Measurements from ENCODE around the gene RABL3.
"Not testable (repeated sequence)": the region's sequence is repeated elsewhere in the genome, so short reads cannot be mapped to it uniquely, and the experiment has no call there.

The RABL3 gene

DNA sequence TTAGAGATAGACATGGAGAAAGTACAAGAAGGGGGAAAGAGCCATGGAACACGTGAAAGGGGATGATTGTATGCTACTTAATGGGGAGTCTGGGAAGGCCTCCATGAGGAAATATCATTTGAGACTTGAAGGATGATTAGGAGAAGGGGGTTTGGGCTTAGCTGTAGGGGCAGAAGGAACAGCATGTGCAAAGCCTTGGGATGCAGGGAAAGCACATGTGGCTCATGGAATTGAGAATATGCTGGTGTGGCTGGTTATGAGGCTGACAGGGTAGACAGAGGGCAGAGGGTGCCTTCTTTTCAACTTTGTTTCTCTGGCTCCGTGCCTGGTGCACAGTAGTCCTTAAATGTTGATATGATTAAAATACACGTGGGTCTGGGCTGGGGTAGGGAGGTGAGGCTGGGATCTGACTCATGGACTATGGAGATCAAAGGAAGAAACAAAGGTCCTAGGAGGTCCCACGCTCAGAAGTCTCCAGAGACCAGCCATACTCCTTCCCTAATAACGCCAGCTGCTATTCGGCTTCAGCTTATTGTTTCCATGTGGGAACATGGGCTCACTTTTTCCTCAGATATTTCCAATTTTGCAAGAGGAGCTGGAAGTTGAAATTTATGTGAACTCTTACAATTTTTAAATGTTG is 1.4 kb upstream of the RABL3 start:
- DNase-seq, result no peak

DNA sequence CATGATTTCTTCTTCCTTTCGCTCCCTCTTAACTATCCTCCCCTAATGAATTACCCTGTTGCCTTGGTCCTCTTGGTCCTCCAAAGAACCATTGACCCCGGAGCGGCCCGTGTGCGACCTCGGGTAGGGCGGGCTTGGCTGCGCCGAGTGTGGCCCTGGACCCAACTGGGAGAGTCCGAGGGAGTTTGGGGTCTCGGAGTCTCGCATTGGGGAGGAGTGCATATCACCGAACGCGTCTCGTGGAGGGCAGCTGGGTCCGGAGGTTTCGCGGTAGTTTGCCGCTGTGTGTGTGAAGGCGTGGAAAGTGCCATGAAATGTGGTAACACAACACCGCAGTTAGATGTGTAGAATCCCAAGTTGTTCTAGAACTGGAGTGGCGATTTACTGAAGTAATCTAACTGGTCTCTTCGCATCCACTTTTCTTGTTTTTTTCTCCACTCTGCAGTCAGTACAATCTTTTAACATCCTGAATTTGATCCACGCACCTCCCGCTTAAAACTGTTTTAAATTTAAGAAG is 591 bp upstream of the RABL3 start:
- peak; percentile 39 for DNase-seq

DNA sequence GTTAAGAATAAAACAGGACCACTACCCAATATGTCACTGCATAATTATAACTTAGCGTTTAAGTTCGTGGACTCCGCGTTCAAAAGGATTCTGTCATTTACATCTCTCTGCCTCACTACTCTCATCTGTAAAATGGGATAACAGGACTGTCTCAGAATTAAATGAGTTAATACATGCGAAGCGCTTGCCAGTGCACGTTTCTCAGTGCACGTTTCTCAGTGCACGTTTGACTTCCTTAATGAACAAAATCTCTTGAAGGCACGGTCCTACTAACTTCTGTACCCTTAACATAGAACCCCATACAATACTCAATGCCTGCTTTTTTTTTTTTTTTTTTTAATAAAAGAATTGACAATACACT is 499 bp downstream of the RABL3 start:
- peak; percentile 23 for DNase-seq

DNA sequence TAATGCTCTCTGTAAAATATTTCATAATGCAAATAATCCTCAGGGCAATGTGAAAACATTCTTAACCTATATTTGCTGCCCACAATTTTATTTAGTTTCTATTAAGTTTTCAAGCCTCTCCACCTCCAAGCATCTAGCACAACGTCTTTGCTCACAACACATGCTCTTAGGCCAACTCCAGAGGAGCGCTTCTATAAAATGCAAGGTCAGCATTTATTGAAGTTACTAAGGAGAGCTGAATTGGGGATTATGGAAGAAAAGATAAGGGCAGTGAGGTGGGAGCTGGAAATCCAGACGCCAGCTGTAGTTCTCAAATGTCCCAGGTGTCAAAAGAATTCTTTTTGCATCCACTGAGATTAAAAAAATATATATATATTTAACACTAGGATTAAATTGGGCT is 996 bp downstream of the RABL3 start:
- DNase-seq, result no peak

DNA sequence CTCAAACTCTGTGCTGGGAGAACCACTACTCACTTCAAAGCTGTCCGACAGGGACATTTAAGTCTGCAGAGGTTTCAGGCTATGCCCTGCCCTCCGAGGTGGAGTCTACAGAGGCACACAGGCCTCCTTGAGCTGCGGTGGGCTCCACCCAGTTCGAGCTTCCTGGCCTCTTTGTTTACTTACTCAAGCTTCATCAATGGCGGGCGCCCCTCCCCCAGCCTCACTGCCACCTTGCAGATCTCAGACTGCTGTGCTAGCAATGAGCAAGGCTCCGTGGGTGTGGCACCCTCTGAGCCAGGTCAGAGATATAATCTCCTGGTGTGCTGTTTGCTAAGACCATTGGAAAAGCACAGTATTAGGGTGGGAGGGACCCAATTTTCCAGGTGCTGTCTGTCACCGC is 4.3 kb downstream of the RABL3 start:
- DNase-seq, result not testable (repeated sequence)

DNA sequence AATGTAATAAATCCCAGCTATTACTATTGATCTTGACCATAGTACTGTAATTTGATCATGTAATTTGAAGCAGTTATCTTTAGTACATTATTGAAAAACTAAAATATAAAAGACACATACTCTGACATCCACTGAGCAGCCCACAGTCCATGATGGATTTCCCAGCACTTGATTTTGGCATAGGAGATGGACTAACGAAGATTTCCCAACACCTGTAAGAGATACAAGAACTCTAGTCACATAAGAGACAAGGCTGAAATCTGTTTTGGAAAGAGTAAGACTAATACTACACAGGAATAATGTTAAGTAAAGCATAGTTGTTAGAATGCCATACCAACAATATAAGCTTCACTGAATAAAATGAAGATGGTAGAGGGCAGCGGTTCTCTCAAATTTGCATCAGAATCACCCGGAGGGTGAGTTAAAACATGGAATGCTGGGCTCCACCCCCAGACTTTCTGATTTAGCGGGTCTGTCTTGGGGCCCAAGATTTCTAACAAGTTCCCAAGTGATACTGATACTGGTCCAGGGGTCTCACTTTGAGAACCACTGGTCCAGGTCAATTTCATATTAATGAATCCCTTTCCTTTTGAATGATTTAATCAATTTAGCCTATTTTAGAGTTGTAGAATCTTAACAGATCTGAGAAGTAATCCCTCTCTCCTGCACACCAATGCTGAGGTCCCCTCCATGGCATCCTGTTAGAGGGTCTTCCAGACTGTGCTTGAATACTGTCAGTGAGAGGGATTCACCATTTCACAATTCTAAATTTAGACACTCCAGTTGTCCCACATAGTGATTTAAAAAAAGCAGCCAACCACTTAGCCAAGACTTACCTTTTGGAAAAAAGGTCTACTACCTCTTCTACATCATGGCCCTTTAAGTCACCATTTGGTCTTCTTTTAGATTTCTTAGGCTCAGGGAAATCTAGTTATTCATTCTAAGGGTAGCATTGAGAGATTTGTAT is 11.5 kb downstream of the RABL3 start:
- DNase-seq, result no peak

DNA sequence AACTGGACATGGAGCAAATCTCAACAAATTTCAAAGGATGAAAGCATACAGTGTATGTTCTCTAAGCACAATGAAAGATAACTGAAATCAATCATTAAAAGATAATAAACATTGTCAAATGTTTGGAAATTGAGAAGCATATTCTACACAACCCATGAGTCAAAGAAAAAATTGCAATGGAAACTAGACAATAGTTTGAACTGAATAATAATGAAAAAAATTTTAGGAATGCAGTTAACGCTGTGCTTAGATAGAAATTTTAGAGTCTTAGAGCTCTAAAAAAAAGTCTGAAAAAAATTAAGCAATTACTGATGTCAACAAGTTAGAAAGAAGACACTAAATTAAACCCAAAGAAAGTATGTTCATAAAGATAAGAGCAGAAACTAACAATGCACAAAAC is 15.5 kb downstream of the RABL3 start:
- DNase-seq, result peak; percentile 35

DNA sequence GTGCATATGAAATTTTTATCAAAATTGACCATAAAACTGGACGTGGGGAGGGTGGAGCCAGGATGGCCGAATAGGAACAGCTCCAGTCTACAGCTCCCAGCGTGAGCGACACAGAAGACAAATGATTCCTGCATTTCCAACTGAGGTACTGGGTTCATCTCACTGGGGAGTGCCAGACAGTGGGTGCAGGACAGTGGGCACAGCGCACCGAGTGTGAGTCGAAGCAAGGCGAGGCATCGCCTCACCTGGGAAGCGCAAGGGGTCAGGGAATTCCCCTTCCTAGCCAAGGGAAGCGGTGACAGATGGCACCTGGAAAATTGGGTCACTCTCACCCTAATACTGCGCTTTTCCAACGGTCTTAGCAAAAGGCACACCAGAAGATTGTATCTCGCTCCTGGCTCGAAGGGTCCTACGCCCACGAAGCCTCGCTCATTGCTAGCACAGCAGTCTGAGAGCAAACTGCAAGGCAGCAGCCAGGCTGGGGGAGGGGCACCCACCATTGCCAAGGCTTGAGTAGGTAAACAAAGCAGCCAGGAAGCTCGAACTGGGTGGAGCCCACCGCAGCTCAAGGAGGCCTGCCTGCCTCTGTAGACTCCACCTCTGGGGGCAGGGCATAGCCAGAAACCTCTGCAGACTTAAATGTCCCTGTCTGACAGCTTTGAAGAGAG is 23.0 kb downstream of the RABL3 start:
- DNase-seq, result not testable (repeated sequence)

DNA sequence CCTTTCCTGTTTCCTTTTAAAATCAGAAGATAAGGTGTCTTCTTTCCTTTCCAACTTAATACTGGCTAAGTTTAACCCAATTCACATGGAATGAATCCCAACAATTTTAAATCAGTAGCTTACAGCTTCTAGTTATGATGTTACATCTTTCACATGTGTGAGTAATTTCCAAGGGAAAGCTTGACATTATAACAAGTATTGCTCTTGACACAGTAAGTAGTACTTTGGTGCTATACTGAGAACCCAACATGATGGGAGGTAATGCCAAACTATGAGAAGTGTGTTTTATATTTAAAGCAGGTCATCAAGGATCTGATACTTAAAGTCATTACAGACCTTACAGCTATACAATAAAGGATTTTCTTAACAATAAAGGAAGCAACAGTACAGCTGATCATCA is 29.1 kb downstream of the RABL3 start:
- no peak for DNase-seq

DNA sequence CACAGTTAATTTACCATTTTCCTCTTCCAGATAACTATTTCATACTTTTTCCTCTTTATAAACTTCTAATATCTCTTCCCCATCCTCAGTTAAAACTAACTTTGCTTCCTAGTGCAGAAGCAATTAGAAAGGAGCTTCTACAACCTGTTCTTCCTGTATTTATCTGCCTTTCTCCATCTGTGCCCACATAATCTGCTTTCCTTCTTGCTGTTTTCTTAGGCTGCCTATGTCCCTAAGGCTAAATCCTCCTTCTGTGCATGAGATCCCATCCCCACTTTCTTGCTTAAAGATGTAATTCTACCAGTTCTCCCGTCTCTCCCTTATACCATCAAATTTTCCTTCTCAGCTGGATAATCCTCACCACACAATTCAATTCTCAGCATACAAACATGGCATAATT is 31.9 kb downstream of the RABL3 start:
- DNase-seq, result no peak

DNA sequence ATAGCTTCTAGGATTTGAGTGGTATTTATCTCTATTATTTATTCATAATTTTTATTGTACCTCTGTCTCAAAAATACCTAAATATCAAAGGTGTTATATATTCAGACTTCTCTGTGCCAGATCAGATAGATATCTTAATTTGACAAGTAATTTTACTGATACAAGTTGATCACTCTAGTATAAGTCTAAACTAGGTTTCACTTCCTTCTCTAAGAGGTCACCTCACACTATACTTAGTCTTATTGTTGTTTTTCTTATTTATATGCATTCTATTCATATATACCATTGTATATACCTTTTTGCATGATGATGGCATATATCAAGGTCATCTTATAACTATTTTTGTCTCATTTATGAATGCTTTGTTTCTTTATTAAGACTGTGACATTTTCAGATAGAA is 33.9 kb downstream of the RABL3 start:
- DNase-seq, result no peak

DNA sequence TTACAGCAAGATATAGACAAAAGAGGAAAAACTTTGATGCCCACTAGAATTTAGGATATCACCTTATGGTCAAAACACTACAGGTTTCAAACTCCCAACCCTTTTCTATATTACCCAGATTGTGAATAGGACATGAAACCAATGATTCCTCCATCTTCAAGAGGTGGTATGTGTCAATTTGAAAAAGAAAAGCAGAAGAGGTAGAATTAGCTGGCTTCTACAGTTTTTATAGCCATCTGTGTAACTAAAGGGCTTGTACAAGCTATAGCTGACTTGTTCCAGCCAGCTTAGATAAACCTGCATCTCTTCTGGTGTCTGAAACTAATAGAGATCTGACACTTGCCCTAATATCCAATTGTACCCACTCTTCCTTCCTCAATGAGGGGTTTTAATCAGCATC is 35.4 kb downstream of the RABL3 start:
- DNase-seq, result no peak

DNA sequence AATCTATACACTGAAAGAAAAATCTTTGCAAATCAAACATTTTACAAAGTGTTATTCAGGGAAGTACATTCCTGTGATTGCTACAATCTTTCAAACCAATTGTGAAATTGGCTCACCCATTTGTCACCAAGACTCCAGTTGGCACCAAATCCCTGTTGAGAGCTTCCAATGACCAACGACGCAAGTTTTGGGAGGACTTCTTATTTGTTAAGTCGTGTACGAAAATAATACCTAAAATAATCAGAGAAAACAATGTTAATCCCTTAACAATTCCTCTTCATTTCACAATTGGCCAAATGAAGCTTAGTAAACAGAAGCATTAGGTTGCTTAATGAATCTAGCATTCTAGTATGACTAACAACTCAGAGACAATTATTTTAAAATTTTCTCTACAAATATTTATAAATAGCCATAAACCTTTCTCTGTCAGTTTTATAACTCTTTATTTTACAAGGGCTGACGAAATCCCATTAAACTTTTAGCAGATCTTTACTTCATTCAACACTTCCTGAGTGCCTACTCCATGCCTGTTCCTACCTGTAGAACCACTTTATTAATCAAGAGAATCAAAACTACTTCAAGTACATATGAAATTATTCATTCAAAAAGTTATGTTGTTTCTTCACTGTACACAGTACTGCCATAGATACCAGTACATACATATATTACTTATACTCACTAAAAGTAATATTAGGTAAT is 36.3 kb downstream of the RABL3 start:
- peak; percentile 6 for DNase-seq

DNA sequence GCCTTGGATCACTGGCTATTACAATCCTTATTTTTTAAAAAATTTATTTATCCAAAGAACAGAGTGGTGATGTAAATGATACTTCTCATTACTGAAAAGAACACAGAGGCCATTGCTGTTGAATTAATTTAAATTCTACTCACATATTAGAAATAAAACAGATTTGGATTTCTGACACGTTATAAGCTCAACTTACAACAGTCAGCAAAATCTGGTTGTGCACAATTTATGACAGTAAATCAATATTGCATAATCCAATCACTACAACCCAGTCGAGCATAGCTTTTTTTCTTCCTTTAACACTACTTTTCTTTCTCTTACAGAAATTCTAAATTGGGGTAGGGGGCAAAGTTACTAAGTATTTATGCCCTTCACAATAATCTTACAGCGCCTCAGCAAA is 43.0 kb downstream of the RABL3 start:
- no peak for DNase-seq

DNA sequence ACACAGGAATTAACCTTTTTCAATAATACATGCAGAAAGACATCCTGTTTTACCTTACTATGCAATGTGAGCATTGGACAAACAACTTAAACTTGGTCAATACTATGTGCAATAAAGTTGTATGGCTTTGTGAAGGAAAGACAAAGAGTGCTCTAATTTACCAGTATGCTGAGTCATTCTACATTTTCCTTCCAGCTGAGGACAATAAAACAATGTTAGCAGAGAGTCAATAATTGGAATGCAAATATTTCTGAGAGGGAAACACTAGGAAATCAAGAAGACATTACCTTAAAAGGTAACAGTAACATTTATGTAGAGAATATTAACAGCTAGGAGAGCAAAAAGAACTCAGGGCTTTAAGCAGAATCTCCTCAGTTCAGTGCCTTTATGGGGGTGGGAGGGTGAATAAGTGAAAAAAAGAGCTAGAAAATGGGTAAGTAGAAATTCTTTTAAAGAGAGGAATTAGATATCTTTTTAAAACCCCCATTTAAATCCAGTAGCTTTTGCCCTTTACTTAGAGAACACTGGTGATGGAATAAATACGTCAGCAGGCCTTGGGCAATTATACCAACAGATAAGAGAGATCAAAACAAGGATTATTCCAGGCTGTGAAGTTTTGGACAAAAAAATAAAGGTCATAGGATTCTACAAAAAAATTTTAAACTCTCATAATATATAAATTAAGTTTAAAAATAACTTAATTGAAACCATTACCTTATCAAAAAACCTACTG is 48.7 kb downstream of the RABL3 start:
- DNase-seq, result peak; percentile 57

DNA sequence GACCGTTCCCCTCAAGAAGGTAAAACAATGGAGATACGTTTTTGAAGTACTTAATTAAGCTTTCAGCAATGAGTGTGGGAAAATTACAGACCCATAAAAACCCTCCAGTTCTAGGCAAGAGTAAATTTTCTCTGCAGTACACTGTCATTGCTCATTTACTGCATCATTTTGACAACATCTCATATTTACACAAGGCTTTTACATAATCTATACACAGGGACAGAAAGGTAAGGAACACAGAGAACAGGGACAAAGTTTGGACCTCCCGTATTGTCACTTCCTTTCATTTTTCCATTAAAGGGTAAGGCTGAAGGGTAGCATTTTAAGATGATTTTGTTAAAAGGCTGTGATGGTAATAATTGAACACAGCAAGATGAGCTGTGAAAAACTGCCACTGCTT is 52.9 kb downstream of the RABL3 start:
- DNase-seq, result no peak

DNA sequence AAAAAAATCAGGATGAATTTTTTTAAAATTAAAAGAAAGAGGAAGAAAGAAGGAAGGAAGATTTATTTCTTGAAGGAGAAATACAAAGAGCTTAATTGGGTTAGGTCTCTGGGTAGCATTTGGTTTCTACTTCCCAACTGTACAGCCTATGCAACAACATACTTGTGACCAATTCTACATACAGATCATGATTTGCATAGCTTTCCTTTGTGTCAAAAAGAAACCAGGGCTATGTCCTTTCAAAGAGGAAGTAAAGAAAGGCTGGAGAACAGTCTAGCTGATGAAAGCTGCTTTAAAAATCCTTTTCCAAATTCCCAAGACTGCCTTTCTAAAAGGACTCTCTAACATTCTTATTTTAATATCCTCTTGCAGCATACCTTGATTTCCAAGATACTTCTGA is 54.2 kb downstream of the RABL3 start:
- DNase-seq, result peak; percentile 32

DNA sequence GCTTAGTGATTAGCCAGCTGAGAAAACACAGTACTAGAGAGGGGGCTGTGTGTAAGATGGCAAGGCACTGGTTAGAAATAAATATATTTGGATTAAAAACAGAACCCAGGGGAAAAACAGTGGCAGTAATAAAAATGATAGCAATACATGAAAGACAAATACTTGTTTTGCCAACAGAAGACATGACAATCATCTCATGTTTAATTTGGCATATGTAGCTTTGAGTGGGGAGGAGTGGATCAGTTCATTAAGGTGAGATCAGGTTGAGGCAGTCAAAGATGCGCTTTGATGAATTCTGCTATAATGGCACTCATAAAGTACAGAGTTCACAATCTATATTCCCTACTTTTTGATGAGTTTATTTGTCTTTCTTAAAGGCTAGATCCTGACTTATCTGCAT is 56.9 kb downstream of the RABL3 start:
- DNase-seq, result no peak

DNA sequence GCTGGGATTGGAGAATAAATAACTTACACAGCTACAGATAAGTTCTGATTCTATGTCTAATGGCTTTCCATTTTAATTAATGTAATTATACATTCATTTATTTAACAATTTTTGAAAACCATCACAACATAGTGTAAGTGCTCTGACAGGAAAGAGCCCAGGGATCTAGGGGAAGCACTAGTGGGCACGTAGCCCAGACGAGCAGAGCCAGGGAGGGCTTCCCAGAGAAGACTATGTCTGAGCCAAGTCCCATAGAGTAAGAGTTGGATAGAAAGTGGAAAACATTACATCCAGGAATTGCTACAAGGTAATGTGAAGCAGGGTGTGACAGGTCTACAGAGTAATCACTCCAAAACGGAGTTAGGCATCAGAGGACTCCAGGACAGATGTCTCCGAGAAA is 57.4 kb downstream of the RABL3 start:
- no peak for DNase-seq

DNA sequence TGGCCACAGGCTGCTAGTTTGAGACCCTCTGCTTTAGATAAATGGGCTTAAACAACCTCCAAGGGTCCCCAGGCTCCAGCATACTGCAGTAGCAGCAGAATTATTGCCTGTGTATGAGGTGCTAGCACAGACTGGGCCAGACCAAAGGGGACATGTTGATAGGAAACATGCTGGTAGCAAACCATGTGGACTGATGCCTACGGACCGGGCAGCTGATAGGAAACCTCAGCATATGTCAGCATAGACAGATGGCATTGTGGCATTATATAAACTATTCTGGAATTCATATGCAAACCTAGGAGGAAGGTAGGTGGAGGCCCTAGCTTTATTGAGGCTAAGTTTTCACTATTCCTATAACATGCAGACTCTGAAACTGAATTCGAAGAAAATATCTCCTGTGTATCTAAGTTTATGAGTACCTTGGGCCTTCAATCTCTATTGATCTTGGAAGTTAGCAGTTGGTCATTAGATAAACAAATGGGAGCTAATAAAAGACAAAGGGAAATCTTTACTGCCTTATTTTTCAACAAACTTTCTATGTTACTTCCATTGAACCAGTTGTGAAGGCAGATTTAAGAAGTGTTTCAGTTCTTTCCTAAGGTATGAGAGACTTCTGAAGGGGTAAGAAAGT is 58.5 kb downstream of the RABL3 start:
- no peak for DNase-seq

DNA sequence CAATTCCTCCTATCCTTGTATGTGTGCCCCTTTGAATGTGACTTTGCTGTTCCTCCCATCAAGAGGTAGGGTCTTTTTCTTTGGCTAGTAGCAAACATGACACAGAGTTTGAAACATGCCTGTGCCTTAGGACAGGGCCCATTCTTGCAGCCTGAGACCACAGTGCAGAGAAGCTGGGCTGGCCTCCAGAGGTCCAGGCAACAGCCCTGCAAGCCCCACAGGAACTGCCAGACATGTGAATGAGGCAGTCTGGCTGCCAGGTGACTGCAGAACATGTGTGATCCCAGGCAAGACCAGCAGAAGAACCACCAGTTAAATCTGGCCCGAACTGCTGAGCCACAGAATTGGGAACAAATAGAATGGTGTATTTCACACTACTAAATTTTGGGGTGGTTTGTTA is 59.1 kb downstream of the RABL3 start:
- DNase-seq, result no peak

Data from HCEC 1CT (cell line).